Left lung (tissue), 10 donors: ENCODE data around the gene SFI1. TPM values are rescaled to one million over a fixed set of nuclear protein-coding genes. Genes with fewer than 3 reads are reported as not detected.

Experiments used
- ATAC-seq: fragments of 200-7000 bp; cut with Tn5 transposase; one replicate; pipeline ENCODE4 v1.9.1; 2020; ENCODE audit warnings: moderate library complexity
- DNase-seq, 4 donors: peaks; one replicate each; pipeline ENCODE4 v3.0.0-alpha.2; 2013 to 2020
- H3K27ac ChIP-seq, 2 donors: fragments of 200-600 bp; sonication (generic) in 1 of 2; one replicate each; pipeline versions ENCODE4 v1.5.0 to v1.8.0; 2020 to 2021
- H3K27me3 ChIP-seq, 2 donors: fragments of 200-600 bp; sonication (generic) in 1 of 2; one replicate each; pipeline versions ENCODE4 v1.5.0 to v1.8.0; 2020 to 2021
- H3K36me3 ChIP-seq, 2 donors: fragments of 200-600 bp; sonication (generic) in 1 of 2; one replicate each; pipeline versions ENCODE4 v1.5.0 to v1.8.0; 2020 to 2021
- H3K4me1 ChIP-seq, 2 donors: fragments of 200-600 bp; one replicate each; pipeline ENCODE4 v1.8.0; 2021
- H3K4me3 ChIP-seq, 2 donors: fragments of 200-600 bp; sonication (generic) in 1 of 2; one replicate each; pipeline versions ENCODE4 v1.5.0 to v1.8.0; 2020 to 2021; ENCODE audit warnings: mild to moderate bottlenecking in 1 of 2
- H3K9me3 ChIP-seq, 2 donors: fragments of 200-600 bp; sonication (generic) in 1 of 2; one replicate each; pipeline versions ENCODE4 v1.5.0 to v1.8.0; 2020 to 2021
- CTCF ChIP-seq, 2 donors: fragments of 200-600 bp; sonication (generic) in 1 of 2; IDR thresholded peaks; one replicate each; pipeline versions ENCODE4 v1.5.0 to v1.8.0; 2021; ENCODE audit warnings: antibody characterized with exemption in 2 of 2
- intact Hi-C, 2 donors: fragments of 100-400 bp; cut with DNase I; formaldehyde crosslinking; loops; one replicate each; pipeline versions ENCODE4 v1.11.2 to v1.14.2; 2022
- microRNA-seq, 2 donors: library from miRNA; unstranded; fragments of <30 nt; microRNA quantifications; one replicate each; pipeline ENCODE4, GENCODE V29; 2019
- polyA plus RNA-seq, 6 donors: library from polyadenylated mRNA; unstranded; fragments of 120-200 nt; gene quantifications; one replicate each; pipeline ENCODE4 v1.2.1, GENCODE V29; 2013; ENCODE audit not compliant: insufficient read length in 6 of 6
- total RNA-seq, 2 donors: library from RNA; stranded (reverse); fragmentation: NEBNext Ultra II Directional; extraction: Animal tissue kit (Norgen Biotek cat#: 25700); gene quantifications; one replicate each; pipeline ENCODE4 v1.2.1, GENCODE V29; 2021
- donor health status: DM: no; HTN: yes; CAD: no.
- donor health status: DM: no; HTN: no; CAD: no.

The SFI1 gene
- total and polyA plus RNA-seq, 8 donors: 27.6 to 40.7 (median 35.2) TPM

GRCh38 chr22:31661851-31662667 is 165.7 kb downstream of the SFI1 start, which contains the start of gene PISD:
PISD (minus strand) TSS chr22:31662215; CDS start chr22:31662208, 7 bp downstream.
- no peak for TF ChIP-seq CTCF (IDR thresholded peaks at IDR 0.05)
- DNase-seq: peak; percentile 91 to 96 (median 96)
- H3K9me3 ChIP-seq: no peaks in the 10 kb centered on the region
- intact Hi-C loops: no loop called here
- ATAC-seq: peak; percentile 98
- H3K36me3 ChIP-seq: no peaks in the 10 kb centered on the region
- peak within 1 kb of the TSS; percentile 66 to 80 for H3K27ac ChIP-seq
- H3K4me3 ChIP-seq: peak within 1 kb of the TSS; percentile 78 to 98
- H3K4me1 ChIP-seq: peaks cover 8 to 34% of the 10 kb centered on the region in 2 donors
- no peaks in the 10 kb centered on the region for H3K27me3 ChIP-seq

GRCh38 chr22:31662668-31663037 is 166.3 kb downstream of the SFI1 start:
- H3K27ac ChIP-seq: peak overlapping the region; percentile 66 to 80
- intact Hi-C loops: no loop called here
- TF ChIP-seq CTCF (IDR thresholded peaks at IDR 0.05): no peak
- no peaks in the 10 kb centered on the region for H3K27me3 ChIP-seq
- no peak for ATAC-seq
- no peak for DNase-seq
- no peaks in the 10 kb centered on the region for H3K9me3 ChIP-seq
- H3K4me1 ChIP-seq: peaks cover 8 to 34% of the 10 kb centered on the region in 2 donors
- no peaks in the 10 kb centered on the region for H3K36me3 ChIP-seq
- peak overlapping the region; percentile 78 to 98 for H3K4me3 ChIP-seq

Small RNA genes lying within 50 kb of the gene (microRNA-seq; reads per million reads assigned to microRNA genes)
- 0.17 to 0.27 reads per million in 2 donors for gene MIR7109

Other genes with a start within 250 kb of the SFI1 start
- gene PIK3IP1, start 204.0 kb upstream of the SFI1 start, total RNA-seq: 10 to 100 TPM; 12.8 to 41.5 TPM
- 10 to 100 TPM; 11.1 to 15.1 (median 11.9) TPM for gene PIK3IP1, start 204.0 kb upstream of the SFI1 start, polyA plus RNA-seq
- gene PATZ1, start 150.2 kb upstream of the SFI1 start, total RNA-seq: 10 to 100 TPM; 19.9 to 23.4 TPM
- gene PATZ1, start 150.2 kb upstream of the SFI1 start, polyA plus RNA-seq: 10 to 100 TPM; 63.2 to 72.4 (median 69.4) TPM
- 10 to 100 TPM; 36.3 to 52.3 TPM for gene DRG1, start 96.9 kb upstream of the SFI1 start, total RNA-seq
- 10 to 100 TPM; 68.7 to 79.8 (median 70.4) TPM for gene DRG1, start 96.9 kb upstream of the SFI1 start, polyA plus RNA-seq
- 10 to 100 TPM; 23.2 to 25.4 TPM for gene EIF4ENIF1, start 6.7 kb upstream of the SFI1 start, total RNA-seq
- 10 to 100 TPM; 44.9 to 45.9 (median 45.5) TPM for gene EIF4ENIF1, start 6.7 kb upstream of the SFI1 start, polyA plus RNA-seq
- gene PISD, start 165.7 kb downstream of the SFI1 start, total RNA-seq: 10 to 100 TPM; 32.3 to 60.5 TPM
- gene PISD, start 165.7 kb downstream of the SFI1 start, polyA plus RNA-seq: 10 to 100 TPM; 22.6 to 30.4 (median 26.7) TPM